ENCODE measurements around the gene ARHGAP25. TPM values are rescaled to one million over a fixed set of nuclear protein-coding genes. Genes with fewer than 3 reads are reported as not detected.

Gene ARHGAP25
- total RNA-seq, 1 donor from 2014 or later = 9.6 TPM

- Histone ChIP-seq H3K4me3 (no peak overlapping the region), H3K36me3 (no peaks in the 10 kb centered on the region), H3K4me1 (no peaks in the 10 kb centered on the region), H3K27ac (no peak overlapping the region), H3K9me3 (no peaks in the 10 kb centered on the region), H3K27me3 (no peaks in the 10 kb centered on the region)
- TF ChIP-seq POLR2AphosphoS5 (IDR thresholded peaks at IDR 0.05; ENCODE audit: insufficient read depth in 1 of 2, low read depth in 1 of 2) (no peak), POLR2A (IDR thresholded peaks at IDR 0.05) (no peak), CTCF (IDR thresholded peaks at IDR 0.05) (no peak)
- intact Hi-C loops (cut with DNase I) = no loop called here
- no peak for DNase-seq (ENCODE audit: extremely low spot score in 2 of 2)
Observed at GRCh38 chr2:68716604-68717304, 17.9 kb upstream of the ARHGAP25 start.

DNA sequence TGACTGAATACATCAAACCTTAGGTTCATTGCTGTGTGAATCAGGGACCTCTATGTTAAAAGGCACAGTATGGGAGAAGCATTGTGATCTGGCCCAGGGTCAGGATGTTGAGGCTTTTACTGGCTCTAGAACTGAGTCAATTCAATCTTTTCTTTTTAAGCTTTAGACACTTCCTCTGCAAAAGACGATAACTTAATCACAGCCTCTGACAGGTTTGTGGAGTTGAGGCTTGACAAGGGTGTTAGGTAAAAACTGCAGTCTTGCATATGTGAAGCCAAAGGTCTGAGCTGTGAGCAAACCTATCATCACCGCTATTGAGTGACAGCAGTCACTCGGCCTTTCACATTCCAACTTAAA, 17.3 kb upstream of the ARHGAP25 start:
- no peaks in the 10 kb centered on the region for H3K9me3 ChIP-seq
- H3K27me3 ChIP-seq = no peaks in the 10 kb centered on the region
- no peak overlapping the region for H3K27ac ChIP-seq
- no peak for DNase-seq (ENCODE audit: extremely low spot score in 2 of 2)
- no peak overlapping the region for H3K4me3 ChIP-seq
- no peaks in the 10 kb centered on the region for H3K36me3 ChIP-seq
- TF ChIP-seq POLR2A (IDR thresholded peaks at IDR 0.05) (no peak), CTCF (IDR thresholded peaks at IDR 0.05) (no peak), POLR2AphosphoS5 (IDR thresholded peaks at IDR 0.05; ENCODE audit: insufficient read depth in 1 of 2, low read depth in 1 of 2) (no peak)
- no peaks in the 10 kb centered on the region for H3K4me1 ChIP-seq
- intact Hi-C loops (cut with DNase I) = no loop called here

- Histone ChIP-seq H3K9me3 (no peaks in the 10 kb centered on the region), H3K36me3 (no peaks in the 10 kb centered on the region), H3K27me3 (no peaks in the 10 kb centered on the region), H3K4me1 (no peaks in the 10 kb centered on the region), H3K27ac (no peak overlapping the region), H3K4me3 (no peak overlapping the region)
- no peak for DNase-seq (ENCODE audit: extremely low spot score in 2 of 2)
- intact Hi-C loops (cut with DNase I) = no loop called here
- no peak for TF ChIP-seq POLR2A (IDR thresholded peaks at IDR 0.05)
- no peak for TF ChIP-seq CTCF (IDR thresholded peaks at IDR 0.05)
- TF ChIP-seq POLR2AphosphoS5 (IDR thresholded peaks at IDR 0.05; ENCODE audit: insufficient read depth in 1 of 2, low read depth in 1 of 2) = no peak
Observed at GRCh38 chr2:68719912-68720311, 14.7 kb upstream of the ARHGAP25 start.

DNA sequence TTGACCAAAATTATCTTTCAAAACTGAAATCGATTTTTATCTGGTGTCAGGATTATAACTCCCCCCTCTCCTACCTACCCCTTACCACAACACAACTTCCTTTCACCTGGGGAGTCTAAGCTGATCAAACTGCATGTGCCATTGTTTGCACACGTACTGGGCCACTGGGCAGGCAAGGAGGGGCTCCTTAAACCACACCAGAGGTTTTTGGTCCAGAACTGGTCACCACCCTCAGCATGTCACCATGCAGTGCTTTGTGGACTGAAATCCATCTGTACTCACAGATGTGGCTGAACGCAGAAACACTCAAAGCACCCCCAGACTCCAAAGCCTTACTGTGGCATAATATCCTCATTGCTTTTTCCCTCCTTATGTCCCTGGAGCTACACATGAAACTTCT, 13.9 kb upstream of the ARHGAP25 start:
- peak in 1 of 2 donors; percentile 16 for DNase-seq (ENCODE audit: extremely low spot score in 2 of 2)
- Histone ChIP-seq H3K4me1 (no peaks in the 10 kb centered on the region), H3K27me3 (no peaks in the 10 kb centered on the region), H3K9me3 (no peaks in the 10 kb centered on the region), H3K27ac (no peak overlapping the region), H3K36me3 (no peaks in the 10 kb centered on the region), H3K4me3 (no peak overlapping the region)
- intact Hi-C loops (cut with DNase I) = no loop called here
- TF ChIP-seq POLR2AphosphoS5 (IDR thresholded peaks at IDR 0.05; ENCODE audit: insufficient read depth in 1 of 2, low read depth in 1 of 2) (no peak), POLR2A (IDR thresholded peaks at IDR 0.05) (no peak), CTCF (IDR thresholded peaks at IDR 0.05) (no peak)

DNA sequence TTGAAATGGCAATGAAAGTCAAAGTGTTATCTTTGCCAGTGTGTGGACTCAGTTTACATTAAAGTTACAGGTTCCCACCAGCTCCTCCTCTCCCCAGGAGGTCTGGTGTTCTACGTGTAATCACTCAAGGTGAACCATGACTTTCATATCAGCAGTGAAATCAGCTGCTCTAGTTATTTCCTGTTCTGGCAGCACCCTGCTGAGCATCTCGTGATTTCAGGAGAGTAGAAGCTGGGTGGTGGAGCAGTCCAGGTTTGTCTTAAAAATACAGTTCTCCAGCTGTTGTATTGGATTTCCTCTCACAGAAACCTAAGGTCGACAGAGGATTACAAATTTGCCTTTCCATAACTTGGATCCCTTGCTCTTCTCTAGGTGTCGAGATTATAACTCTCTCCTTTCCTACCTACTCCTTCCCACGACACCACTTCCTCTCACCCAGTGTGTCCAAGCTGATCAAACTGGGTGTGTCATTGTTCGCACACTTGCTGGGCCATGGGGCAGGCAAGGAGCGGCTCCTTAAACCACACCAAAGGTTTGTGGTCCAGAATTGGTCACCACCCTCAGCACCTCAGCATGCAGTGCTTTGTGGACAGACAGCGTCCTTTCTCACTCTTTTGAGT, 13.0 kb upstream of the ARHGAP25 start:
- peak; percentile 27 to 46 for DNase-seq (ENCODE audit: extremely low spot score in 2 of 2)

More for the DNA sequence above, 13.0 kb upstream of the ARHGAP25 start:
- Histone ChIP-seq H3K36me3 (no peaks in the 10 kb centered on the region), H3K4me3 (no peak overlapping the region), H3K27ac (no peak overlapping the region), H3K27me3 (no peaks in the 10 kb centered on the region), H3K4me1 (peaks cover 6% of the 10 kb centered on the region), H3K9me3 (no peaks in the 10 kb centered on the region)
- TF ChIP-seq POLR2A (IDR thresholded peaks at IDR 0.05) (no peak), POLR2AphosphoS5 (IDR thresholded peaks at IDR 0.05; ENCODE audit: insufficient read depth in 1 of 2, low read depth in 1 of 2) (no peak), CTCF (IDR thresholded peaks at IDR 0.05) (no peak)
- intact Hi-C loops (cut with DNase I) = no loop called here

Measured in vagina (tissue), 2 donors.